Activated naive CD4-positive, alpha-beta T cell treated with Interleukin-2 at 50 U/mL for 16 hours (primary cell): Measurements from ENCODE around the gene MAGEA2B.
"Not testable (repeated sequence)": the region's sequence is repeated elsewhere in the genome, so short reads cannot be mapped to it uniquely, and the experiment has no call there.

Source experiments
- DNase-seq: peaks from one replicate; pipeline ENCODE4 v3.0.0-alpha.2; 2020

MAGEA2B gene

GRCh38 chrX:152713815-152714787 lies at the start of gene MAGEA2B:
MAGEA2B (plus strand) TSS chrX:152714628; CDS start chrX:152717107, 2,479 bp downstream.
- DNase-seq, result not testable (repeated sequence)

- DNase-seq, result no peak
These were observed 40.3 kb upstream of the MAGEA2B start for GRCh38 chrX:152674135-152674534.

GRCh38 chrX:152674652-152675051 lies 39.8 kb upstream of the MAGEA2B start:
- not testable (repeated sequence) for DNase-seq

- not testable (repeated sequence) for DNase-seq
These were observed 33.4 kb upstream of the MAGEA2B start for GRCh38 chrX:152681012-152681411.

- DNase-seq, result not testable (repeated sequence)
These were observed 16.2 kb upstream of the MAGEA2B start, which contains the start of gene MAGEA3 for GRCh38 chrX:152697952-152698931. MAGEA3 (plus strand) TSS chrX:152698794; CDS start chrX:152700833, 2,039 bp downstream.

DNA sequence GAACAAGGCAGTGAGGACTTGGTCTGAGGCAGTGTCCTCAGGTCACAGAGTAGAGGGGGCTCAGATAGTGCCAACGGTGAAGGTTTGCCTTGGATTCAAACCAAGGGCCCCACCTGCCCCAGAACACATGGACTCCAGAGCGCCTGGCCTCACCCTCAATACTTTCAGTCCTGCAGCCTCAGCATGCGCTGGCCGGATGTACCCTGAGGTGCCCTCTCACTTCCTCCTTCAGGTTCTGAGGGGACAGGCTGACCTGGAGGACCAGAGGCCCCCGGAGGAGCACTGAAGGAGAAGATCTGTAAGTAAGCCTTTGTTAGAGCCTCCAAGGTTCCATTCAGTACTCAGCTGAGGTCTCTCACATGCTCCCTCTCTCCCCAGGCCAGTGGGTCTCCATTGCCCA lies 14.0 kb upstream of the MAGEA2B start:
- DNase-seq, result not testable (repeated sequence)

DNA sequence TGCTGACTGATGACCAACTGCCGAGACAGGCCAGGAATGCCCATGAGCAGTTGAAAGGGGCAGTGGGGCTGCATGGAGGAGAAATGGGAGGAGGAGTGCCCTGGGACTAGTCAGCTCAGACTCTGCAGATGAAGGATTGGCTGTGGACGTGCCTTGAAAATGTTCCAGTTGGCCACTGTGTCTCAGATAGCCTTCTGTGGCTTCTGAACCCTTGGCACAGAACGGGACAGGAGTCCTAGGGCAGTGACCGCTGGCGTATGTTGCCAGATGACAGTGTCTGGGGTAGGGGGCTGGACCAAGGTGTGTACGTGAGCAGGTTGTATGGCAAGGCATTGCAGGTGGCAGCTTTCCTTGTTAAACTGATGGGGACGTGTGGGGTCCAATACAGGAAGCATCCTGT lies 7.9 kb upstream of the MAGEA2B start:
- not testable (repeated sequence) for DNase-seq

DNA sequence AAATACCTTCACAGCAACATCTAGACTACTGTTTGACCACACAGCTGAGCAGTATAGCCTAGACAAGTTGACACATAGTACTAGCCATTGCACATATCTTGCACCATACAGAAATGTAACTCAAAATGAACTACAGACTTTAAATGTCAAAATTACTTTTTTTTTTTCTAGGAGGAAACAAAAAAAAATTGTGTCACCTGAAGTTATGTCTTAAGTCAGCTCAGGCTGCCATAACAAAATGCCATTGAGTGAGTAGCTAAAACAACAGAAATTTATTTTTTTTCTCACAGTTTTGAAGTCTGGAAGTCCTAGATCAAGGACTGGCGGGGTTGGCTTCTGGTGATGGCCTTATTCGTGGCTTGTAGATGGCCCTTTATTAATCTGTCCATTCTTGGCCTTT lies 5.3 kb upstream of the MAGEA2B start, which contains the start of gene CSAG2:
TSS of gene CSAG2 (minus strand) at position 101 of the 400 bp plus-strand sequence. CDS start 161 bp downstream, outside the sequence.
- DNase-seq, result not testable (repeated sequence)

GRCh38 chrX:152713195-152713594 lies 1.2 kb upstream of the MAGEA2B start:
- not testable (repeated sequence) for DNase-seq

DNA sequence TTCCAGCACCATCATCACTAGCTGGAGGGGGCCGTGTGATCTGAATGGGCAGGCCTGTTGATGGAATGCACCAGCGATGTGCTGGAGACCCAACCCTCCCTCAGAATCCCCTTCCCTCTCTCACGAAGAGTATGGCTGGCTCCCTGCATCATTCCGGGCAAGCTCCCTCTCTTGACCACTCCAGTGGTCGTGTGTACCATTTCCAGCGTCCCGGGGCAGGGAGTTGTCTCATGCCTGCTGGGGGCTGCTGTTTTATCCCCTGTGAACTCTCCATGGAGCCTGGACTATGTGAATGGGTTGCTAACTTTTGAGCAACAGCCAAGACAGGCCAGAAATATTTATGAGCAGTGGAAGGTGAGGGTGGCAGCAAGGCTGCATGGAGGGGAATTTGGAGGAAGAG lies 11.0 kb downstream of the MAGEA2B start:
- no peak for DNase-seq

- DNase-seq, result no peak
These were observed 19.0 kb downstream of the MAGEA2B start, which contains the start of the genes CSAG1 and MAGEA12 for GRCh38 chrX:152733261-152733975. CSAG1 (minus strand) TSS chrX:152733721; CDS start chrX:152732460, 1,261 bp downstream. MAGEA12 (plus strand) TSS chrX:152733757; CDS start chrX:152736162, 2,405 bp downstream.

- not testable (repeated sequence) for DNase-seq
These were observed 19.9 kb downstream of the MAGEA2B start for GRCh38 chrX:152734143-152734858.

DNA sequence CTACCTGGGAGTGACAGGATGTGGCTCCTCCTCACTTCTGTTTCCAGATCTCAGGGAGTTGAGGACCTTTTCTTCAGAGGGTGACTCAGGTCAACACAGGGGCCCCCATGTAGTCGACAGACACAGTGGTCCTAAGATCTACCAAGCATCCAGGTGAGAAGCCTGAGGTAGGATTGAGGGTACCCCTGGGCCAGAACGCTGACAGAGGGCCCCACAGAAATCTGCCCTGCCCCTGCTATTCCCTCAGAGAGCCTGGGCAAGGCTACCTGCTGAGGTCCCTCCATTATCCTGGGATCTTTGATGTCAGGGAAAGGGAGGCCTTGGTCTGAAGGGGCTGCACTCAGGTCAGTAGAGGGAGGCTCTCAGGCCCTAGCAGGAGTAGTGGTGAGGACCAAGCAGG lies 20.7 kb downstream of the MAGEA2B start:
- DNase-seq, result no peak

GRCh38 chrX:152735860-152736511 lies 21.6 kb downstream of the MAGEA2B start:
- no peak for DNase-seq

DNA sequence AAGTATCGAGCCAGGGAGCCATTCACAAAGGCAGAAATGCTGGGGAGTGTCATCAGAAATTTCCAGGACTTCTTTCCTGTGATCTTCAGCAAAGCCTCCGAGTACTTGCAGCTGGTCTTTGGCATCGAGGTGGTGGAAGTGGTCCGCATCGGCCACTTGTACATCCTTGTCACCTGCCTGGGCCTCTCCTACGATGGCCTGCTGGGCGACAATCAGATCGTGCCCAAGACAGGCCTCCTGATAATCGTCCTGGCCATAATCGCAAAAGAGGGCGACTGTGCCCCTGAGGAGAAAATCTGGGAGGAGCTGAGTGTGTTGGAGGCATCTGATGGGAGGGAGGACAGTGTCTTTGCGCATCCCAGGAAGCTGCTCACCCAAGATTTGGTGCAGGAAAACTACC lies 22.1 kb downstream of the MAGEA2B start:
- not testable (repeated sequence) for DNase-seq

DNA sequence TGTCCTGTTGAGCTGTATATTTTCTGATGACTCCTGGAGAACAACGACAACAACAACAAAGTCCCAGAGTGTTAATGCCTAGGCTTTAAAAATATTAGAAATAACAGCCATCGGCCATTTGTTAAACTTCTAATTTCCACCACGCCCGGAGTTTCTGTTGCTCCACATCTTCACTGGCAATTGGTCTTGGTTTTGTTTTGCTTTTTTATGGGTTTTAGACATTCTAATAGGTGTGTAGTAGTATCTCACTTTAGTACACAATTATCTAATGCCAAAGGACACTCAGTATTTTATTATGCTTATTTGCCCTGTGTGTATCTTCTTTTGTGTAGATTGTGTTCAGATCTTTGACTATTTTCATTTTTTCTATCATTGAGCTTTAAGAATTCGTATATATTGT lies 24.1 kb downstream of the MAGEA2B start:
- DNase-seq, result no peak

DNA sequence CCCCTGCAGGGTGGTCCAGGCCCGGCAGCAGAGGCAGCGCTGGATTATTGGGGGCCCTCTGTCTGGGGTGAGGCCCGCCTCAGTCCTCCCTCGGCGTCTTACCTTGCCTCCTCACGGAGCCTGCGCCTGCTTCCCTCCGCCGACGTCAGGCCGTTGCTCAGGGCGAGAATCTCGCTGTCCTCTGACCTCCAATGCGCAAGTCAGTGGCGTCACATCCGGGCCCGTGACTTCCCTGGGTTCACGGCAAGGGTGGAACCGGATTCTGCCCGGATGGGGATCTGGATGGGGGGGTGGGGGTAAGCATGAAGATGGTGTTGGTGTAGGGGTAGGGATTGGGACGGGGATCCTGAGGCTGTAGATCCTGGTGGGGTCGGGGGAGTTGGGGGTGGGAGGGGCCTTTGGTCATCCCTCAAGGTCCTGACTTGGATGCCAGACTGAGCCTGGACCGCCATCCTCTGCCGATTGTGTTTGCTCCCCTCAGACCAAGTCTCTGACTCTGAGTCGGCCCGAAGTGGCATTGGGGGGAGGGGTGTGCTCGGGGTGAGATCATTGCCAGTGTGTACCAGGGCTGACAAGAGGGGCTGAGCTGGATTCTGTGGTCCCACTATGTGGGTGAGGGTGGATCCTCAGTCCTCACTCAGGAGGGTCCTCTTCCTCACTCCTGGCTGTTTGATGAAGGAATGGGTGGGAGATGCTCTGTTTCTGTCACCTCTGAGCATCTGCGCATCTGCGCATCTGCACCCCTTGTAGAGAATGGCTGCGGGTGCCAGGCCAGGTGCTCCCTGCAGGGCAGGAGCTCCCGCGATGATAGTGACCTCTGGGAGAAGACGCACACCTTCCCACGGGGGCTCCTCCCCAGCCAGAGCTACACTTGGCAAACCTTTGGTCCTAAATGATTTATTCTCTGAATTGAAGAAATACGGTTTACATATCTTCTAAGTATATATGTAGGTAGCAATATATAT lies 39.5 kb downstream of the MAGEA2B start, which contains the start of gene MAGEA2:
TSS of gene MAGEA2 (minus strand) at position 157 of the 965 bp plus-strand sequence. CDS start 2,479 bp downstream, outside the sequence.
- DNase-seq, result not testable (repeated sequence)

- not testable (repeated sequence) for DNase-seq
These were observed 40.4 kb downstream of the MAGEA2B start for GRCh38 chrX:152754871-152755270.

GRCh38 chrX:152758918-152759317 lies 44.5 kb downstream of the MAGEA2B start, which contains the start of gene CSAG3:
CSAG3 (plus strand) TSS chrX:152759218.
- not testable (repeated sequence) for DNase-seq
